HG03175 (cell line): Measurements from ENCODE around the gene STK36.

ENCODE experiments used
- ATAC-seq: cut with Tn5 transposase; IDR thresholded peaks from one replicate; pipeline ENCODE4 v1.9.1; 2021; ENCODE audit warnings: mild to moderate bottlenecking, moderate library complexity; ENCODE audit not compliant: unreplicated experiment

Gene STK36

DNA sequence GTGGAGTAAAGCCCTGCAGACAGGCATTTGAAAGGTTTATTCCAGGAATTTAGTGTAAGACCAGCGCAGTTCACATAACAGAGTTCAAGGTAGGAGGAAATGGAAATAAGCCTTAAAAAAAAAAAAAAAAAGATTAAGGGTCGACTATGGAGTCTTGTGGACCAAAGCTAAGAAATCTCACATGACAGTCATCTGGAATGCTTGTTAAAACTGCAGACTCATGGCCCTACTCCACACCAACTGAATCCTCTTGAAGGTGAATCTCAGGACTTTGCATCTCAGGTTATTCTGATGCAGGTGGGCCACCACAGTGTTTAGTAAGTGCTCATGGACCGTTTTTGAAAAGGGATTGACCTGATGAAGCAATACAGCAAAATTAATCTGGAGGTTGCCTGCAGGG lies 47.6 kb downstream of the STK36 start:
- no peak for ATAC-seq

DNA sequence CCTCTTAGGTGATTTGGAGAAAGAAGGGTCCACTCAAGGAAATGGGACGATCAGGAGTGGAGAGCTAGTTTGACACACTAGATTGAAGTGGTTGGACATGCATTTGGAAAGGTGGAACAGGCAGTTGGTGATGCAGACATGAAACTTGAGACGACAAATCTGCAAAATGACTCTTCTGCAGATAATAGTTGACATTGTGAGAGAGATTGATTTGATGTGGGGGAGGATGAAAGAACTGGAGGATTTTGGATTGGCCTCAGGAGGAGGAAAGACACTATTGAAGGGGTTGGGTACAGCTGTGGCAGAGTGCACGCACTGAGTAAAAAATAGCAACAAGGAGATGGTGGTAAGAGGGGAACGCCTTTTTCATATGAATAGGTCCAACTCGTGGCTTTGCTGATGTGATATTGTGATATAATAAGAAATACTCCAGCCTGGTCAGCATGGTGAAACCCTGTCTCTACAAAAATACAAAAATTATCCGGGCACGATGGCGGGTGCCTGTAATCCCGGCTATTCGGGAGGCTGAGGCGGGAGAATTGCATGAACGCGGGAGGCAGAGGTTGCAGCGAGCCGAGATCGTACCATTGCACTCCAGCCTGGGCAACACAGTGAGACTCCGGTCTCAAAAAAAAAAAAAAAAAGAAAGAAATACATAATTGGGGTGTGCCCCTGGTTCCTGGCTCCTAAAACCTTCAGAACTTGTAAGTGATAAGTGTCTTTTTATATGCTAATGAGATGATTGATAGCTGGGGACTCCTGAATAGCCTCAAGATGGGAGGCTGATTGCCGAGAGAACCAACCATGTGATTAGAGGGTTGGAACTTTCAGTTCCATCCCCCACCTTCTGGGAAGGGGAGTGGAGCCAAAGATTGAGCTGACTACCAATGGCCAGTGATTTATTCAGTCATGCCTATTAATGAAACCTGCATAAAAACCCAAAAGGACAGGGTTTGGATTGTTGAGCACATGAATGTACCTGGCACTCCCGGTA lies 48.5 kb downstream of the STK36 start:
- no peak for ATAC-seq

DNA sequence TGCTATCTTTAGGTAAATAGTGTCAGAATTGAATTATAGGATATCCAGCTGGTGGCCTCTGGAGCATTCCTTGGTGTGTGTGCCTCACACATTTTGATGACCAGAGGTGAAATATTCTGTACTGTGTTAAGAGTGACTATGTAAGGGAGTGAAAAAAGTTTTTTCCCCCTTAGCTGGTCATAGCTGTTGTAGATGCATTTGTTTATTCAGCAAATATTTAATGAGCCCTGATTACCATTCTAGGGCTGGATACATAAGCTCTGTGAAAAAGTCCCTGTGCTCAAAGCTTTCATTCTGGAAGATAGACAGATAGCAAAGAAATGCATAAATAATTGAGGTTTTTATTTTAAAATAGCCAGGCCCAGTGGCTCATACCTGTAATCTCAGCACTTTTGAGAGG lies 49.6 kb downstream of the STK36 start:
- no peak for ATAC-seq

DNA sequence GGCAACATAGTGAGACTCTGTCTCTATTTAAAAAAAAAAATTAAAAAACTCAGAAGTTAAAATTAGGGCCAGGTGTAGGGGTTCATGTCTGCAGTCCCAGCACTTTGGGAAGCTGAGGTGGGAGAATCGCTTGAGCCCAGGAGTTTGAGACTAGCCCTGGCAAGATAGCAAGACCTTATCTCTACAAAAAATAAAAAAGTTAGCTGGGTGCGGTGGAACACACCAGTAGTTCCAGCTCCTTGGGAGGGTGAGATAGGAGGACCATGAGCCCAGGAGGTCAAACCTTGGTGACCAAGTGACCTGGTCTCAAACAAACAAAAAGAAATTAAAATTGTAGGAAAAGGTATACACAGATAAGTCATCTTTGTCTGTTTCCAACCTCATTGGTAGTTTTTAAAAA lies 50.0 kb downstream of the STK36 start:
- ATAC-seq, result no peak

DNA sequence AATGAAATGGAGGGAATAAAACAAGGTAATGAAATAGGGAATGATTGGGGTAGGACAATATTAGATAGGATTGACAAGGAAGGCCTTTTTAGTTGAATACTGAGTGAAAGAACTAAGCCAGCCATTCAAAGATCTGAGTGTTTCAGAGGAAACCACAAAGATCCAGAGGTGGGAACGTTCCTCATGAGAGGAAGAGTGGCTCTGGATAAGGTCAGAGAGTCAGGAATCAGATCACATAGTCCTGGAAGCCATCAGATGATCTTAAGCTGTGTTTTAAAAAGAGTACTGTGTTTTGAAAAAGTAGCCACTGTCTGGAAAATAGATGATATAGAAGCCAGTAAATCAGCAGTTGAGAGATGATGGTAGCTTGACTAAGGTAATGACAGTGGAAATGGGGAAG lies 50.5 kb downstream of the STK36 start:
- no peak for ATAC-seq

DNA sequence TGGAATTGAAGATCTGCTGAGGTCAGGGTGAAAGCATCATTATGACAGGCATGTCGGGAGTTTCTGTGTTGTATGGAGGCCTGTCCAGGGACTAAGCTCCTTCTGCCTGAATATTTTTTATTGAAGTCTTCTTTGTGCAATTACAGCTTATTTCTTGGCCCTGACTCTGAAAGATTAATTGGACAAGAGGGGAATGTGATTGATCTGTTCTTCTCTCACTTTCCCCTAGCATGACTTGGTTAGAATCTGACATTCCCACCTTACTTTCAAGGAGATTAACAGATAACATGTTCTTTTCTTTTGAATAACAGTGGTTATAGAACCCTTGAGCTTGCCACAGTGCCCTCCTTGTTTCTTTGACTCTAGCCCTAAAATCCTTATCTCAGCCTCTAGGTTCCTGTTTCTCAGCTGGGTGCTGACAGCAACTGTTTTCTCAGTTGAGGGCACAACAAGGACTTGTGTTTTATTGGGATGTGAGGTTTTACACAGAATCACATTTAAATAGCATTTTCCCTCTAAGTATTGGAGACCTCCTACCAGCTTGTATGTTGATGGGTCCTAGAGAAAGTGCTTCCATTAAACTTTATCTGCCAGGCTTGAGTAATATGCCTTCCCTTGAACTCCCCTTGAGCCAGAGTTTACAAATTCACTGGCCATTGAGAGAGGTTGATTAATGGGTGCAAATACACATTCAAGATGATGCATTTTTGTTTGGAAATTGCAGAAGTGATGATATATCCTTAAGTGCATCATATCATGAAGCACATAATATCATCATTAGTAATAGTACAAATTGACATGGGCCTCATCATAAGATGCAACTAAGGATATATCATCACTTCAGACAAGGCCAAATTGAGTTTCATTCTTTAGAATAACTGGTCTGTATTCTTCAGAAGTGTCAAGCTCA lies 51.2 kb downstream of the STK36 start:
- ATAC-seq, result no peak

DNA sequence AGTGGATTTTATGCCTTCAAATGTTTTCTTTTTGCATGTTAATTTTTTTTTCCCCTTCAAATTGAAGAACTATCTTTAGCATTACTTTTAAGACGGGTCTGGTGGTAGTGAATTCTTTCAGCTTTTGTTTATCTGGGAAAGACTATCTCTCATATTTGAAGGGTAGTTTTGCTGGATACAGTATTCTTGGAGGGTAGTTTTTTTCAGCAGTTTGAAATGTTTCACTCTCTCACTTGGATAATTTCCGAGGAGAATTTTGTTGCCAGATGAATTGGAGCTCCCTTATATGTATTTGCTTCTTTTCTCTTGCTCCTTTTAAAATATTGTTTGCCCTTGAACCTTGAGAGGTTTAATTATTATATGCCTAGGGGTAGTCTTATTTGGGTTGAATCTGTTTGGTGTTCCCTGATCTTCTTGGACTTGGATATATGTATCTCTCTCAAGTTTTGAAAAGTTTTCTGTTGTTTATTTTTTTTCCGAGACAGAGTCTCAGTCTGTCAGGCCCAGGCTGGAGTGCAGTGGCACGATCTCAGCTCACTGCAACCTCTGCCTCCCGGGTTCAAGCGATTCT lies 54.2 kb downstream of the STK36 start:
- ATAC-seq, result no peak

DNA sequence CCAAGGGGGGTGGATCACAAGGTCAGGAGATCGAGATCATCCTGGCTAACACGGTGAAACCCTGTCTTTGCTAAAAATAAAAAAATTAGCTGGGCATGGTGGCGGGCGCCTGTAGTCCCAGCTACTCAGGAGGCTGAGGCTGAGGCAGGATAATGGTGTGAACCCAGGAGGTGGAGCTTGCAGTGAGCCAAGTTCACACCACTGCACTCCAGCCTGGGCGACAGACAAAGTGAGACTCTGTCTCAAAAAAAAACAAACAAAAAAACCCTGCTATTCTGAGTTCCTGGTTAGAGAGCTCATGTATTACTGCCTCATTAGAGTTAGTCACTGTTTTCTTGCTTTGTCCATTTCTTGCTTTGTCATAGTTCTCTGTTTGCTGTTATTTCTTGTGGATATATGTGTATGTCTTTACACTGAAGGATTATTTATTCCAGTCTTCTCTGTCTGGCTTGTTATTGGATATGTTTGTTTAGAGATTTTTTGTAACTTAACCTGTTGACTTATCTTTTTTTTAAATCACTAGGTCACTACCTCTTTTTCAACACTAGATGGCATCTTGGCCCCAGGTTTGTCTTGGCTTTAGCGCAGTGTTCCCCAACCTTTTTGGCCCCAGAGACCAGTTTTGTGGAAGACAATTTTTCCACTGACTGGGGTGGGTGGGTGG lies 55.7 kb downstream of the STK36 start:
- no peak for ATAC-seq

DNA sequence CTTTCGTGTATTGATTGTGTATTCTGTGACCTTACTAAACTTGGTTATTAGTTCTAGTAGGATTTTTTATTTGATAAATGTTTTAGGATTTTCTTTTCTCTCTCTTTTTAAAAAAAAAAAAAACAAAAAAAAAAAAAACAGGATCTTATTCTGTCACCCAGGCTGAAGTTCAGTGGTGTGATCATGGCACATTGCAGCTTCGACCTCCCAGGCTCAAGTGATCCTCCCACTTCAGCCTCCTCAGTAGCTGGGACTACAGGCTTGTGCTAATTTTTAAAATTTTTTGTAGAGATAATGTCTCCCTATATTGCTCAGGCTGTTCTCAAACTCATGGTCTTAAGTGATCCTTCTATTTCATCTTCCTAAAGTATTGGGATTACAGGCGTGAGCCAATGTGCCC lies 57.8 kb downstream of the STK36 start:
- no peak for ATAC-seq

DNA sequence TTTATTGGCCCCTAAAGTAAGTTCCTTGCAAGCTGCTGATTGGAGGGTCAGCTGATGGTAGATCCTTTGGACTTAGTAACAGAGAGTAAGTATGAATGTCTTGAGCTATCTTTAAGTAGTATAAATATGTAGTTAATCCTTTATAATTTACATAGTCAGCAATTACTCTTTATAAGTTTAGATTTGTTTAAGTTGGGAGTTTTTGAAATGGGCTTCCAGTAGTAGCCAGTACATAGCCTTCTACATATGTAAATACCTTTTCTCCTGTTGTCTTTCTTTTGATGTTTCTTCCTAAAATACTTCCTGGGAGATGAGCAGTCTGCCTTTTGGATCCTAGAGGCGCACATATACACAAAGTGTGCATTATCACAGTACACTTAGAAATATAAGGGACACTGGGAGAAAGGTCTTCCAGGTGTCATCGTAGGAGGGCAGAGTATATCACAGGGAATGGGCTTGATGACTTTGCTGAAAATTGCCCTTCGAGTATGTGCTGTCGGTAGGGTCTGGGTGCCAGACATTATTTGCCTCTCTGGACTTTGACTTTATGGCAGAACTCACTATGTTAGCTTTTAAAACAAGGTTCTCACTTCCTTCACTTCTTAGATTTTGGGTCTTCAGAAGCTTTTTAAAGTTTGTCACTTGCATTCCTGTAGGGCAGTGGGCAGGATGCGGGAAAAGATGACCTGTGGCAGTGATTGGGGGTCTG lies 60.3 kb downstream of the STK36 start:
- ATAC-seq, result no peak

DNA sequence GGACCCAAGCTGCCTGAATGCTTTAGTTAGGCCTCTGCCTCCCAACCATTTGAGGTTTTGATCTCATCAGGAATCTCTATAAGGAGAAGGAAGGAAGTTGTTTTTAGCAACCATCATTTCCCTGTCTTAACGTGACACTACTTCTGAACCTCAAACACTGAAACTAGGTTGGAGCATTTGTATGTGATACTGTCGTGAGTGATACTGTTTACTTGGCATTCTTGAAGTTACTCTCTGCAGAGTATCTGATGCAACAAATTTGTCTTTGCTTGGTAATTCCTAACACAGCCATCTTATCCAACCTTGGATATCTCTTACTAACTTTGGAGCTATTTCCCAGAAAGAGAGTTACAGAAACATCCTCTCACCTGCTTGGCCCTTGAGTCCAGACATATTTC lies 60.9 kb downstream of the STK36 start:
- no peak for ATAC-seq

DNA sequence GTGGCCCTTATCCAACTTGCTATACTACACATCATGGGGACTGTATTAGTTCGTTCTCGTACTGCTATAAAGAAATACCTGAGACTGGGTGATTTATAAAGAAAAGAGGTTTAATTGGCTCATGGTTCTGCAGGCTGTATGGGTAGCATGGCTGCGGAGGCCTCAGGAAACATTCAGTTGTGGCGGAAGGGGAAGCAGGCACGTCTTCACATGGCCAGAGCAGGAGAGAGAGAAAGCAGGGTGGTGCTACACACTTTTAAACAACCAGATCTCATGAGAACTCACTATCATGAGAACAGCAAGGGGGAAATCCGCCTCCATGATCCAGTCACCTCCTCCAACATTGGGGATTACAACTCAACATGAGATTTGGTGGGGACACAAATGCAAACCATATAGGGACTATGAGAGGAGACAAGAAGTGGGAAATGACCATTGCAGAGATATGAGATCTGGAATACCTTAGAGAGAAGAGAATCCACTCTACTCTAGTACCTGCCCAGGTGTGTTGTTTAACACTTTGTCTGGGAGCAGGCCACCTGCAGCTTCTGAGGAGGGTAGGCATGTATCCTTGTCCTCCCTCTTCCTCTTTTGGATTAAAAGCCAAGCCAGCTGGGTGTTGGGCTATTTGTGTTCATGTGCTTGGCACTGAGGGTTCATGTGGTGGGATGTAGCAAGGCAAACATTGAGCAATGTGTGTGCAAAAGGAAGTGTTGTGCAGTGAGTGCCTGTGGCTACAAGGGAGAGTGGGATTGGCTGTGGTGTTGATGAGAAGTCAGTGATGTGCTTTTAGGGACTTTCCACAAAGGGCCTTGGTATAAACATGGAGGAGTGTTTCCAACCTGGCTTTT lies 61.5 kb downstream of the STK36 start:
- no peak for ATAC-seq

DNA sequence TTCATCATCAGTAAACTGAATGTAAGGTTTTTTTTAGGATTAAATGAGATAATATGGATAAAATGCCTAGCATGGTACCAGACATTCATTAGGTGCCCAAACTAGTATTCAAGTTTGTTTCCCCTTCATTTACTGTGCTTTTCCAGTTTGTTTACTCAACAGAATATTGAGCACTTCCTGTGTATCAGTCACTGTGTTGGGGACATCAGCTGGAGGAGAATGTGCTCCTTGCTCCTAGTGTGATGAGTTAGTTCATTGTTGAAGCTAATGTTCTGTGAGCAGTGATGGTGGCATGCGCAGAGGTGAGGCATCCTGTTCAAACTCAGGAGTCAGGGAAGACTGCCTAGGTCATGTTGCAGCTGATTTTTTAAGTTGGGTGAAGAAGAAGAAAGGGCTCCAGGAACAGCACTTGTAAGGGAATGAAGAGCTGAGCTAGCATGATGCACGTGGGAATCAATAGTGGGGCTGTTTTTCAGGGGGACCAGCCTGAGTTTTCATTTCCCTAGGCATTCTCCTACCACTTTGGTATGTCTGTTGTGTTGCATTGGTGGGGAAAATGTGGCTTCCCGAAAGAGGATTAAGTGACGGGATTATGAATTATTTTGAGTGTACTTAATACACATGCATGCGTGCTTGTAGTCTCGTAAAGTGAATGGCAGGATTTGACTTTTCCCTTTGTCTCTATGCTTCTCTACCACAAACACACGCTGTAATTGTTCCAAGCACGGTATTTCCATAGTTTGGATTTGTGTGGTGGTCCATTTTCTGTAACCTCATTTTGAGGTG lies 62.5 kb downstream of the STK36 start:
- no peak for ATAC-seq

DNA sequence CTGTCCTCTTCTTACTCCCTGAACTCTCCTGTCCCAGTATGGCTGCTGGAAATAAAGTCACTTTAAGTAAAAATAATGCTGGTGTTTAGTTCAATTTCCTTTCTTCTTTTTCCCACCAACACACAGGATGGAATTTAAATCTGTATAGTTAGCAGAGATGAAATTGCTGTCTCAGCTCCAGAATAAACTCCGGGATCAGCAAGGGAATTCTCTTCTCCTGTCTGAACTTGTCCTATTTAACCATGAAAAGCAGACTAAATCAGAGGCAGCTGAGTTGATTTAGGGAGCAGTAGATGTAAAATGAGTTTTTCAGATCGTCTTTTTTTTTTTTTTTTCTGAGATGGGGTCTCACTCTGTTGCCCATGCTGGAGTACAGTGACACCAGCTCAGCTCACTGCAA lies 64.6 kb downstream of the STK36 start:
- ATAC-seq, result no peak

DNA sequence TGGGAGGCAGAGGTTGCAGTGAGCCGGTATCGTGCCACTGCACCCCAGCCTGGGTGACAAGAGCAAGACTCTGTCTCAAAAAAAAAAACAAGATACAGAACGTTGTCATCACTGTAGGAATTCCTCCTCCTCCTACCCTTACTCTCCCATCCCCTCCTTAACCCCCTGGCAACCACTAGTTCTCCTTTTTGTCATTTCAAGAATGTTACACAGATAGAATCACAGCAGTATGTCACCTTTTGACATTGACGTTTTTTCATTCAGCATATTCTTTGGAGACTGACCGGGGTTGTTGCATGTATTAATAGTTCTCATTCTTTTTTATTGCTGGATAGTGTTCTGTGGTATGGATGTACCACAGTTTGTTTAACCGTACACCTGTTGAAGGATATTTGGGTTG lies 71.2 kb downstream of the STK36 start:
- no peak for ATAC-seq

DNA sequence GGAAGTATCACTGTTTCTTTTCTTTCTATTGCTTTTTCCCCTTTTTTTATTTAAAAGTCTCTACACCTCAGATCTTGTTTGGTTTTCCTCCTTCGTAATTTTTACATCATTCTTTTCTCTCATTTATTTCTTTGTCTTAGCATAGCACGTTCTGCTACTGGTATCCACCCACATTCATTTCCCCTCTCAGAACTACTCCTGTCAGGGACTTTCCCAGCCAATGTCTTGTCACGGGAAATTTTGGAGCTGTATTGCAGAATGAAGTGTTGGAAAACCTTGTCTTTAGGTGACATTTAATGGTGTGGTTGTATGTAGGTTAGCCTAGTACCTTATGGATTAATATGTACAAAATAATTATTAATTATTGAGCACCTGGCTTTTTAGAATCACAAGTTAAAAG lies 72.7 kb downstream of the STK36 start:
- ATAC-seq, result no peak

DNA sequence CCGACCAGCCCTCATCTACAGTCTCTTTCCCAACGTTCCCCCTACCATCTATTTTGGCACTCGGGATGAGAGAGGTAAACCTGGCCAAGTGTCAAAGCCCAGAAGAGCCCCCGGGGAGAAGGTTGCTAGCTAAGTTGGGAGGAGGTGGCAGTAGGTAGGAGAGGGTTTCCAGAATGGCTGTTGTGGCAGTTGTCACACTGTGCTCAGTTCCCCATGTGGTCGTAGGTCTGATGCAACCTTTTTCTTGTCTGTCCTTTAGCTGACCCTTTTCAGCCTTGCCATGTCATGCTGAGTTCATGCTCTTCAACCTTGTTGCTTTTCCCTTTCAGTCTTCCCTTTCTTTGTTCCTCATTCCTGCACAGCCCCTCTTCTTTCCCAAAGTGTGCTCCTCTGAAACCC lies 73.3 kb downstream of the STK36 start:
- no peak for ATAC-seq

DNA sequence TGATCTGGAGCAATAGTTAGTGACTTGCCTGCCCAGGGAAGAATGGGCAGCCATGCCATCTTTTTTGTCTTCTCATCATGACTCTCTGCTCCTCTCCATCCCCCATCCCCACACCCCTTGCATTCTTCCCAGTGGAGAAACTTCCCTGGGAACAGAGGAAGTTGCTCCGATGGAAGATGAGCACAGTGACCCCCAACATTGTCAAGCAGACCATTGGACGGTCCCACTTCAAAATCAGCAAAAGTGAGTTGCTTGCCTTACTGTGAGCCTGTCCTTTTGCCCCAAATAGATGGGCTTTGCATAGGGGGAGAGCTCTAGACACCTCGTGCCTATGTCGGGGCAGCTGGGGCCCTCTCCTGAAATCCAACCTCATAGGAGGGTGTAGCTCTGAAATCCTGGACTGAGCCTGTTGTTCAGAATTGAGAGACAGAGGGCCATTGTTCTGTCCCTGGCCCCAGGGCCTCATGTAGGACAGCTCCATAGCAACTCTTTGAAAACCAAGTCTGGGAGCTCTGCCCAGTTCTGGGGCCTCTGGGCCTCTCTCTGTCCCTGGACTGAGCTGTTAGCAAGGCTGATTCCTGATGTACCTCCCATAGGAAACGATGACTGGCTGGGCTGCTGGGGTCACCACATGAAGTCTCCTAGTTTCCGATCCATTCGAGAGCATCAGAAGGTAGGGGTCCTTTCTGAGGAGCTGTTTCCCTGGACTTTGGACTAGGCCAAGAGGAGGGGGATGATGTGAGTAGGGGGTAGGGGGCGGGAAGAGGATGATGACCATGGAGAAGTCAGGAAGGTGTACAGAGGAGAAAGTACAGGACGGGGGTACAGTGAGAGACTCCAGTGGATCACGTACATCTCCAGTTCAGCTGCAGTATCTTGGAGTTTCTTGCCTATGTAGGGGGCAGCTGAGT lies 73.9 kb downstream of the STK36 start:
- no peak for ATAC-seq
